Neural progenitor cell (in vitro differentiated cells): ENCODE measurements around the gene FSTL4. TPM values are rescaled to one million over a fixed set of nuclear protein-coding genes. Genes with fewer than 3 reads are reported as not detected.

Experiments
- DNase-seq: peaks from one replicate; pipeline ENCODE4 v3.0.0-alpha.2; 2016; ENCODE audit warnings: low spot score
- H2AFZ ChIP-seq: fragments of 200-600 bp; sonication (generic); replicated peaks from 2 replicates; pipeline ENCODE4 v1.6.1; 2016; ENCODE audit warnings: antibody characterized with exemption
- H3F3A ChIP-seq: fragments of 200-600 bp; sonication (generic); 2 replicates; pipeline ENCODE4 v1.6.1; 2016; ENCODE audit warnings: antibody characterized with exemption, low read depth
- H3K27ac ChIP-seq: fragments of 200-600 bp; sonication (generic); 2 replicates; pipeline ENCODE4 v1.5.1; 2016; ENCODE audit warnings: mild to moderate bottlenecking
- H3K27me3 ChIP-seq: fragments of 200-600 bp; sonication (generic); 2 replicates; pipeline ENCODE4 v1.6.1; 2016; ENCODE audit warnings: mild to moderate bottlenecking, moderate library complexity
- H3K36me3 ChIP-seq: fragments of 200-600 bp; sonication (generic); 2 replicates; pipeline ENCODE4 v1.5.1; 2016
- H3K4me1 ChIP-seq: fragments of 200-600 bp; sonication (generic); 2 replicates; pipeline ENCODE4 v1.6.1; 2016; ENCODE audit warnings: mixed run types
- H3K4me2 ChIP-seq: fragments of 200-600 bp; sonication (generic); 2 replicates; pipeline ENCODE4 v1.6.1; 2016
- H3K4me3 ChIP-seq: fragments of 200-600 bp; sonication (generic); 2 replicates; pipeline ENCODE4 v1.5.1; 2016
- H3K79me2 ChIP-seq: fragments of 200-600 bp; sonication (generic); 2 replicates; pipeline ENCODE4 v1.6.1; 2016; ENCODE audit warnings: low read depth
- H3K9ac ChIP-seq: fragments of 200-600 bp; sonication (generic); 2 replicates; pipeline ENCODE4 v1.6.1; 2016
- H3K9me3 ChIP-seq: fragments of 200-600 bp; sonication (generic); 2 replicates; pipeline ENCODE4 v1.5.1; 2016; ENCODE audit warnings: low read depth
- H4K20me1 ChIP-seq: fragments of 200-600 bp; sonication (generic); 2 replicates; pipeline ENCODE4 v1.6.1; 2016; ENCODE audit warnings: low read depth
- H3K27ac Mint-ChIP-seq: 3 replicates; pipeline ENCODE4 v1.8.0; 2021; ENCODE audit warnings: mixed read lengths
- H3K27me3 Mint-ChIP-seq: 2 replicates; pipeline ENCODE4 v1.8.0; 2022; ENCODE audit warnings: low read depth, mild to moderate bottlenecking, inconsistent platforms, moderate library complexity, mixed read lengths; ENCODE audit not compliant: insufficient read depth
- H3K36me3 Mint-ChIP-seq: 3 replicates; pipeline ENCODE4 v1.8.0; 2021; ENCODE audit warnings: mixed read lengths
- H3K4me1 Mint-ChIP-seq: 3 replicates; pipeline ENCODE4 v1.8.0; 2021; ENCODE audit warnings: mixed read lengths
- H3K4me3 Mint-ChIP-seq: 3 replicates; pipeline ENCODE4 v1.8.0; 2021; ENCODE audit warnings: mild to moderate bottlenecking, moderate library complexity, mixed read lengths
- H3K9me3 Mint-ChIP-seq: 3 replicates; pipeline ENCODE4 v1.8.0; 2020; ENCODE audit warnings: mixed read lengths
- CTCF ChIP-seq: fragments of 200-600 bp; sonication (generic); IDR thresholded peaks from 2 replicates; pipeline ENCODE4 v1.5.1; 2017; ENCODE audit warnings: antibody characterized with exemption, mild to moderate bottlenecking
- EZH2 ChIP-seq: fragments of 200-600 bp; sonication (generic); IDR thresholded peaks from 2 replicates; pipeline ENCODE4 v1.6.1; 2017; ENCODE audit warnings: antibody characterized with exemption, mild to moderate bottlenecking, moderate library complexity
- EZH2phosphoT487 ChIP-seq: fragments of 200-600 bp; sonication (generic); IDR thresholded peaks from 2 replicates; pipeline ENCODE4 v1.6.1; 2017; ENCODE audit warnings: antibody characterized with exemption
- total RNA-seq: library from RNA; depleted of rRNA; stranded (reverse); fragments of >200 nt; gene quantifications from 2 replicates; pipeline ENCODE4 v1.2.3, GENCODE V29; 2015; ENCODE audit warnings: low replicate concordance

Gene FSTL4
- total RNA-seq, 1 donor from 2014 or later = 0.95 TPM

GRCh38 chr5:133512896-133513295 is 99.4 kb downstream of the FSTL4 start:
- H3K36me3 Mint-ChIP-seq = no peaks in the 10 kb centered on the region
- Histone ChIP-seq H3K9me3 (no peaks in the 10 kb centered on the region), H3K4me1 (peaks cover 8% of the 10 kb centered on the region), H3K4me2 (no peak overlapping the region), H3K27me3 (no peaks in the 10 kb centered on the region), H3K27ac (no peak overlapping the region), H4K20me1 (no peaks in the 10 kb centered on the region), H3K36me3 (no peaks in the 10 kb centered on the region), H3K4me3 (no peak overlapping the region), H3K79me2 (no peaks in the 10 kb centered on the region), H3K9ac (no peak overlapping the region), H2AFZ (no peak overlapping the region), H3F3A (no peaks in the 10 kb centered on the region)
- no peak overlapping the region for H3K4me3 Mint-ChIP-seq
- peaks cover 6% of the 10 kb centered on the region for H3K27me3 Mint-ChIP-seq
- no peak for TF ChIP-seq EZH2phosphoT487
- no peak for TF ChIP-seq CTCF
- TF ChIP-seq EZH2 = no peak
- DNase-seq = no peak
- no peak overlapping the region for H3K27ac Mint-ChIP-seq
- no peaks in the 10 kb centered on the region for H3K9me3 Mint-ChIP-seq
- H3K4me1 Mint-ChIP-seq = peaks cover 9% of the 10 kb centered on the region

GRCh38 chr5:133511653-133512235 is 100.6 kb downstream of the FSTL4 start:
- no peaks in the 10 kb centered on the region for H3K79me2 ChIP-seq
- H3K9me3 ChIP-seq = no peaks in the 10 kb centered on the region
- Mint-ChIP-seq H3K4me3 (no peak overlapping the region), H3K27ac (no peak overlapping the region), H3K9me3 (no peaks in the 10 kb centered on the region), H3K36me3 (no peaks in the 10 kb centered on the region), H3K4me1 (peaks cover 9% of the 10 kb centered on the region), H3K27me3 (peaks cover 6% of the 10 kb centered on the region)
- H3K4me2 ChIP-seq = no peak overlapping the region
- H3K4me3 ChIP-seq = no peak overlapping the region
- no peak for TF ChIP-seq EZH2
- TF ChIP-seq EZH2phosphoT487 = no peak
- no peak for TF ChIP-seq CTCF
- no peaks in the 10 kb centered on the region for H4K20me1 ChIP-seq
- DNase-seq = no peak
- no peaks in the 10 kb centered on the region for H3K27me3 ChIP-seq
- no peak overlapping the region for H3K9ac ChIP-seq
- peaks cover 8% of the 10 kb centered on the region for H3K4me1 ChIP-seq
- no peaks in the 10 kb centered on the region for H3K36me3 ChIP-seq
- H3F3A ChIP-seq = no peaks in the 10 kb centered on the region
- no peak overlapping the region for H3K27ac ChIP-seq
- no peak overlapping the region for H2AFZ ChIP-seq

GRCh38 chr5:133510634-133511262 is 101.6 kb downstream of the FSTL4 start:
- H3K79me2 ChIP-seq = no peaks in the 10 kb centered on the region
- no peak for TF ChIP-seq EZH2phosphoT487
- TF ChIP-seq EZH2 = no peak
- no peak for TF ChIP-seq CTCF
- no peak for DNase-seq
- H3K4me1 ChIP-seq = peaks cover 8% of the 10 kb centered on the region
- no peaks in the 10 kb centered on the region for H3K27me3 ChIP-seq
- Mint-ChIP-seq H3K9me3 (no peaks in the 10 kb centered on the region), H3K27me3 (peaks cover 6% of the 10 kb centered on the region), H3K4me1 (peaks cover 17% of the 10 kb centered on the region), H3K4me3 (no peak overlapping the region), H3K27ac (no peak overlapping the region), H3K36me3 (no peaks in the 10 kb centered on the region)
- no peak overlapping the region for H3K27ac ChIP-seq
- H3K4me2 ChIP-seq = no peak overlapping the region
- no peak overlapping the region for H3K4me3 ChIP-seq
- no peak overlapping the region for H3K9ac ChIP-seq
- H3K9me3 ChIP-seq = no peaks in the 10 kb centered on the region
- H3F3A ChIP-seq = no peaks in the 10 kb centered on the region
- H2AFZ ChIP-seq = no peak overlapping the region
- H4K20me1 ChIP-seq = no peaks in the 10 kb centered on the region
- no peaks in the 10 kb centered on the region for H3K36me3 ChIP-seq
